Activated CD4-positive, alpha-beta memory T cell treated with anti-CD3 and anti-CD28 coated beads for 36 hours (primary cell): ENCODE data around the gene CDC42EP4. TPM values are rescaled to one million over a fixed set of nuclear protein-coding genes. Genes with fewer than 3 reads are reported as not detected.

Source experiments
- CTCF ChIA-PET: fragments of 350-600 bp; sonication (Branson Sonifier 250); formaldehyde crosslinking; loops from one replicate; lab custom pipeline; 2021; ENCODE audit warnings: antibody characterized with exemption, inconsistent platforms; lab: Charles Lee
- POLR2A ChIA-PET: fragments of 350-600 bp; sonication (Branson Sonifier 250); formaldehyde crosslinking; loops from one replicate; lab custom pipeline; 2021; ENCODE audit warnings: antibody characterized with exemption; lab: Charles Lee
- DNase-seq: peaks from one replicate; pipeline ENCODE4 v3.0.0-alpha.2; 2020
- H3K27ac Mint-ChIP-seq: one replicate; pipeline ENCODE4 v1.8.0; 2021; ENCODE audit warnings: mixed read lengths
- H3K27me3 Mint-ChIP-seq: one replicate; pipeline ENCODE4 v1.8.0; 2021; ENCODE audit warnings: mixed read lengths
- H3K36me3 Mint-ChIP-seq: one replicate; pipeline ENCODE4 v1.8.0; 2021; ENCODE audit warnings: mixed read lengths
- H3K4me1 Mint-ChIP-seq: one replicate; pipeline ENCODE4 v1.8.0; 2021; ENCODE audit warnings: low read depth, mixed read lengths
- H3K4me3 Mint-ChIP-seq: one replicate; pipeline ENCODE4 v1.8.0; 2021; ENCODE audit warnings: mild to moderate bottlenecking, mixed read lengths
- H3K9me3 Mint-ChIP-seq: one replicate; pipeline ENCODE4 v1.8.0; 2021; ENCODE audit warnings: mixed read lengths
- intact Hi-C: fragments of 100-400 bp; cut with micrococcal nuclease; formaldehyde crosslinking; loops from one replicate; pipeline ENCODE4 v1.15.1; 2023
- total RNA-seq, 2 experiments: library from RNA; stranded (reverse); gene quantifications; one replicate each; pipeline ENCODE4 v1.2.3, GENCODE V29; 2021

Gene CDC42EP4
- total RNA-seq, 2 experiments from 2014 or later, result 1.6 to 1.7 TPM

- intact Hi-C loops, result no loop called here
- H3K27me3 Mint-ChIP-seq, result no peaks in the 10 kb centered on the region
- no peaks in the 10 kb centered on the region for H3K36me3 Mint-ChIP-seq
- ChIA-PET POLR2A (no interaction called here), CTCF (interaction anchor here (0.7 to 2.8 kb wide), 6 partner anchors 8 to 693 kb away, joined by 3 to 19 read pairs (median 5); no protein-coding TSS in a partner anchor)
- H3K4me1 Mint-ChIP-seq, result no peaks in the 10 kb centered on the region
- DNase-seq, result no peak
- no peak overlapping the region for H3K4me3 Mint-ChIP-seq
- H3K27ac Mint-ChIP-seq, result no peak overlapping the region
- H3K9me3 Mint-ChIP-seq, result no peaks in the 10 kb centered on the region
These were observed 62.1 kb downstream of the CDC42EP4 start for GRCh38 chr17:73249700-73250099.

- H3K27ac Mint-ChIP-seq, result no peak overlapping the region
- H3K27me3 Mint-ChIP-seq, result no peaks in the 10 kb centered on the region
- no peak overlapping the region for H3K4me3 Mint-ChIP-seq
- intact Hi-C loops, result no loop called here
- H3K36me3 Mint-ChIP-seq, result peaks cover 1% of the 10 kb centered on the region
- DNase-seq, result no peak
- ChIA-PET POLR2A (no interaction called here), CTCF (interaction anchor here (1.4 to 2.4 kb wide), 2 partner anchors 121 to 689 kb away, joined by 5 read pairs; no protein-coding TSS in a partner anchor)
- H3K9me3 Mint-ChIP-seq, result no peaks in the 10 kb centered on the region
- no peaks in the 10 kb centered on the region for H3K4me1 Mint-ChIP-seq
These were observed 63.3 kb downstream of the CDC42EP4 start for GRCh38 chr17:73248532-73248931.

- Mint-ChIP-seq H3K36me3 (peaks cover 1% of the 10 kb centered on the region), H3K27ac (no peak overlapping the region), H3K9me3 (no peaks in the 10 kb centered on the region), H3K4me3 (no peak overlapping the region), H3K27me3 (no peaks in the 10 kb centered on the region), H3K4me1 (no peaks in the 10 kb centered on the region)
- DNase-seq, result no peak
- ChIA-PET POLR2A (no interaction called here), CTCF (interaction anchor here (1.4 to 3.0 kb wide), 2 partner anchors 8 to 122 kb away, joined by 5 to 20 read pairs; no protein-coding TSS in a partner anchor)
- intact Hi-C loops, result no loop called here
These were observed 64.1 kb downstream of the CDC42EP4 start for GRCh38 chr17:73247726-73248125.

GRCh38 chr17:73240561-73240960 lies 71.2 kb downstream of the CDC42EP4 start:
- CTCF ChIA-PET, result interaction anchor here (0.8 kb wide), 1 partner anchor 16 kb away, joined by 3 read pairs; no protein-coding TSS in a partner anchor

GRCh38 chr17:73237714-73238113 lies 74.1 kb downstream of the CDC42EP4 start:
- peak overlapping the region; percentile 0 for H3K27ac Mint-ChIP-seq
- ChIA-PET POLR2A (no interaction called here), CTCF (interaction anchor here (0.9 to 1.2 kb wide), 2 partner anchors 132 to 513 kb away, joined by 3 read pairs; no protein-coding TSS in a partner anchor)
- no peak overlapping the region for H3K4me3 Mint-ChIP-seq
- peaks cover 23% of the 10 kb centered on the region for H3K36me3 Mint-ChIP-seq
- intact Hi-C loops, result no loop called here
- H3K4me1 Mint-ChIP-seq, result peaks cover 29% of the 10 kb centered on the region
- no peaks in the 10 kb centered on the region for H3K27me3 Mint-ChIP-seq
- no peak for DNase-seq
- H3K9me3 Mint-ChIP-seq, result no peaks in the 10 kb centered on the region

More at GRCh38 chr17:73240561-73240960, 71.2 kb downstream of the CDC42EP4 start:
- POLR2A ChIA-PET, result no interaction called here
- no peaks in the 10 kb centered on the region for H3K27me3 Mint-ChIP-seq
- DNase-seq, result no peak
- no peaks in the 10 kb centered on the region for H3K9me3 Mint-ChIP-seq
- H3K4me1 Mint-ChIP-seq, result peaks cover 21% of the 10 kb centered on the region
- H3K27ac Mint-ChIP-seq, result no peak overlapping the region
- H3K4me3 Mint-ChIP-seq, result no peak overlapping the region
- intact Hi-C loops, result no loop called here
- H3K36me3 Mint-ChIP-seq, result peaks cover 19% of the 10 kb centered on the region

- DNase-seq, result no peak
- Mint-ChIP-seq H3K27me3 (no peaks in the 10 kb centered on the region), H3K4me1 (peaks cover 42% of the 10 kb centered on the region), H3K27ac (no peak overlapping the region), H3K36me3 (peaks cover 12% of the 10 kb centered on the region), H3K4me3 (no peak overlapping the region), H3K9me3 (no peaks in the 10 kb centered on the region)
- POLR2A ChIA-PET, result no interaction called here
- CTCF ChIA-PET, result interaction anchor here (1.2 kb wide), 1 partner anchor 21 kb away, joined by 5 read pairs; no protein-coding TSS in a partner anchor
- intact Hi-C loops, result no loop called here
These were observed 77.1 kb downstream of the CDC42EP4 start for GRCh38 chr17:73234736-73235135.

Other genes starting within 250 kb of the CDC42EP4 start
- gene SLC39A11, start 219.3 kb downstream of the CDC42EP4 start, total RNA-seq, result 10 to 100 TPM; 14.9 to 15.2 TPM
- gene SSTR2, start 147.0 kb downstream of the CDC42EP4 start, total RNA-seq, result under 1 TPM; 0.05 to 0.24 TPM
- gene COG1, start 118.9 kb downstream of the CDC42EP4 start, total RNA-seq, result 10 to 100 TPM; 29.8 to 30.6 TPM
- gene CPSF4L, start 50.1 kb downstream of the CDC42EP4 start, total RNA-seq, result not detected